ENCODE data around the gene TGFBR2.

GRCh38 chr3:30612437-30613132 lies 6.2 kb downstream of the TGFBR2 start:
- no peak for TF ChIP-seq CTCF (optimal IDR thresholded peaks at IDR 0.05 in 1 of 3, IDR thresholded peaks at IDR 0.05 in 1 of 3, conservative IDR thresholded peaks at IDR 0.05 in 1 of 3; ENCODE audit: extremely low read depth in 1 of 3, insufficient read depth in 2 of 3, low read length in 3 of 3)
- TF ChIP-seq EZH2 (IDR thresholded peaks at IDR 0.05; ENCODE audit: low read length): no peak

Data from keratinocyte (primary cell).